Transverse colon (tissue), 4 donors: ENCODE measurements around the gene RNF125.

ENCODE experiments used
- POLR2A ChIP-seq: fragments of 450-650 bp; IDR thresholded peaks from one replicate; pipeline ENCODE4 v1.6.1; 2016; ENCODE audit warnings: antibody characterized with exemption, mild to moderate bottlenecking, moderate library complexity
- POLR2AphosphoS5 ChIP-seq, 3 donors: sonication (generic); formaldehyde crosslinking; IDR thresholded peaks; one replicate each; pipeline ENCODE4 v1.6.1; 2016; ENCODE audit warnings: antibody characterized with exemption in 3 of 3
- TF ChIP-seq, protein P1 (sequence below), 5 experiments: fragments of 200-600 bp in 3 of 5; fragments of 450-650 bp in 2 of 5; sonication (generic) in 3 of 5; IDR thresholded peaks; 1 replicate in 2 of 5; 2 replicates in 3 of 5; pipeline ENCODE4 v1.5.1; 2016 to 2017; ENCODE audit warnings: antibody characterized with exemption in 5 of 5, inconsistent platforms in 3 of 5, mild to moderate bottlenecking in 2 of 5, moderate library complexity in 1 of 5

DNA sequence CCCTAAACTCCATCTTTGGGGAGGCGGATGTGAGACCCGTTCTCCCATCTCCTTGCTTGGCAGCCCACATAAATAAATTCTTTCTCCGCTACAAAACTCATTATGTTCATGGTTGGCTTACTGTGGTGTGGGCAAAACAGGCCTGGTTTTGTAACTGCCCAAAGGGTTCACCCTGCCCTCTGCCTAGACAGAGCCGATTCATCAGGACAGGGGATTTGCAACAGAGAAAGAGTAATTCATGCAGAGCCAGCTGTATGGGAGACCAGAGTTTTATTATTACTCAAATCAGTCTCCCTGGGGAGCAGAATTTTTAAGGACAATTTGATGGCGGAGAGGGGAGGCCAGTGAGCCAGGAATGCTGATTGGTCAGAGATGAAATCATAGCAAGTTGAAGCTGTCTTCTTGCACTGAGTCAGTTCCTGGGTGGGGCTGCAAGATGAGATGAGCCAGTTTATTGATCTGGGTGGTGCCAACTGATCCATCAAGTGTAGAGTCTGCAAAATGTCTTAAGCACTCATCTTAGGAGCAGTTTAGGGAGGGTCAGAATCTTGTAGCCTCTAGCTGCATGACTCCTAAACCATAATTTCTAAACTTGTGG, 8.4 kb upstream of the RNF125 start:
- TF ChIP-seq, protein P1, sequence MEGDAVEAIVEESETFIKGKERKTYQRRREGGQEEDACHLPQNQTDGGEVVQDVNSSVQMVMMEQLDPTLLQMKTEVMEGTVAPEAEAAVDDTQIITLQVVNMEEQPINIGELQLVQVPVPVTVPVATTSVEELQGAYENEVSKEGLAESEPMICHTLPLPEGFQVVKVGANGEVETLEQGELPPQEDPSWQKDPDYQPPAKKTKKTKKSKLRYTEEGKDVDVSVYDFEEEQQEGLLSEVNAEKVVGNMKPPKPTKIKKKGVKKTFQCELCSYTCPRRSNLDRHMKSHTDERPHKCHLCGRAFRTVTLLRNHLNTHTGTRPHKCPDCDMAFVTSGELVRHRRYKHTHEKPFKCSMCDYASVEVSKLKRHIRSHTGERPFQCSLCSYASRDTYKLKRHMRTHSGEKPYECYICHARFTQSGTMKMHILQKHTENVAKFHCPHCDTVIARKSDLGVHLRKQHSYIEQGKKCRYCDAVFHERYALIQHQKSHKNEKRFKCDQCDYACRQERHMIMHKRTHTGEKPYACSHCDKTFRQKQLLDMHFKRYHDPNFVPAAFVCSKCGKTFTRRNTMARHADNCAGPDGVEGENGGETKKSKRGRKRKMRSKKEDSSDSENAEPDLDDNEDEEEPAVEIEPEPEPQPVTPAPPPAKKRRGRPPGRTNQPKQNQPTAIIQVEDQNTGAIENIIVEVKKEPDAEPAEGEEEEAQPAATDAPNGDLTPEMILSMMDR (IDR thresholded peaks at IDR 0.05): no peak
- TF ChIP-seq POLR2A (no peak), POLR2AphosphoS5 (IDR thresholded peaks at IDR 0.05) (no peak)
